Tibial artery (tissue), 4 donors: ENCODE data around the gene SLC35F6.

Experiments used
- DNase-seq, 2 donors: peaks; one replicate each; pipeline ENCODE4 v3.0.0-alpha.2; 2019
- H3K27ac ChIP-seq, 2 donors: fragments of 200-600 bp; sonication (generic) in 1 of 2; 1 replicate in 1 of 2; 2 replicates in 1 of 2; pipeline ENCODE4 v1.5.1; 2018 to 2019; ENCODE audit warnings: mild to moderate bottlenecking in 1 of 2
- H3K27me3 ChIP-seq, 2 donors: fragments of 200-600 bp; sonication (generic) in 1 of 2; one replicate each; pipeline versions ENCODE4 v1.5.1 to v1.6.0; 2016 to 2019
- H3K36me3 ChIP-seq, 3 donors: fragments of 200-600 bp; sonication (generic) in 2 of 3; one replicate each; pipeline ENCODE4 v1.5.1; 2016 to 2019; ENCODE audit warnings: mild to moderate bottlenecking in 2 of 3
- H3K4me1 ChIP-seq, 4 donors: fragments of 200-600 bp; sonication (generic) in 2 of 4; 1 replicate in 3 of 4; 2 replicates in 1 of 4; pipeline ENCODE4 v1.5.1; 2016 to 2019
- H3K4me3 ChIP-seq, 2 donors: fragments of 200-600 bp; sonication (generic) in 1 of 2; 1 replicate in 1 of 2; 2 replicates in 1 of 2; pipeline ENCODE4 v1.5.1; 2018 to 2019; ENCODE audit warnings: mild to moderate bottlenecking in 2 of 2
- H3K9me3 ChIP-seq, 3 donors: fragments of 200-600 bp; sonication (generic) in 1 of 3; one replicate each; pipeline ENCODE4 v1.5.1; 2016 to 2019
- CTCF ChIP-seq, 2 experiments: fragments of 200-600 bp in 1 of 2; fragments of 450-650 bp in 1 of 2; IDR thresholded peaks; one replicate each; pipeline ENCODE4 v1.5.1; 2017 to 2019; ENCODE audit warnings: antibody characterized with exemption in 2 of 2, mild to moderate bottlenecking in 1 of 2, moderate library complexity in 1 of 2
- intact Hi-C: fragments of 100-400 bp; cut with DNase I; formaldehyde crosslinking; loops from one replicate; pipeline ENCODE4 v1.15.0; 2023; ENCODE audit warnings: low total_unique reads

Gene SLC35F6

GRCh38 chr2:26733413-26733812 is 30.7 kb upstream of the SLC35F6 start:
- Histone ChIP-seq H3K4me3 (no peak overlapping the region), H3K9me3 (no peaks in the 10 kb centered on the region), H3K27me3 (no peaks in the 10 kb centered on the region), H3K36me3 (no peaks in the 10 kb centered on the region), H3K27ac (no peak overlapping the region), H3K4me1 (no peaks in the 10 kb centered on the region)
- no peak for TF ChIP-seq CTCF (IDR thresholded peaks at IDR 0.05)
- intact Hi-C loops = no loop called here
- no peak for DNase-seq

- H3K27ac ChIP-seq = no peak overlapping the region
These were observed 29.0 kb upstream of the SLC35F6 start for GRCh38 chr2:26735097-26735496.

GRCh38 chr2:26735883-26736588 is 28.0 kb upstream of the SLC35F6 start:
- no peaks in the 10 kb centered on the region for H3K9me3 ChIP-seq
- no peaks in the 10 kb centered on the region for H3K36me3 ChIP-seq
- TF ChIP-seq CTCF (IDR thresholded peaks at IDR 0.05) = no peak
- DNase-seq = no peak
- H3K27ac ChIP-seq = no peak overlapping the region
- H3K27me3 ChIP-seq = no peaks in the 10 kb centered on the region
- H3K4me1 ChIP-seq = no peaks in the 10 kb centered on the region
- intact Hi-C loops = no loop called here
- no peak overlapping the region for H3K4me3 ChIP-seq

More at GRCh38 chr2:26735097-26735496, 29.0 kb upstream of the SLC35F6 start:
- Histone ChIP-seq H3K36me3 (no peaks in the 10 kb centered on the region), H3K4me3 (no peak overlapping the region), H3K9me3 (no peaks in the 10 kb centered on the region), H3K4me1 (no peaks in the 10 kb centered on the region), H3K27me3 (no peaks in the 10 kb centered on the region)
- DNase-seq = no peak
- intact Hi-C loops = no loop called here
- no peak for TF ChIP-seq CTCF (IDR thresholded peaks at IDR 0.05)

GRCh38 chr2:26737221-26737620 is 26.9 kb upstream of the SLC35F6 start:
- Histone ChIP-seq H3K9me3 (no peaks in the 10 kb centered on the region), H3K27me3 (no peaks in the 10 kb centered on the region), H3K4me3 (no peak overlapping the region), H3K4me1 (no peaks in the 10 kb centered on the region), H3K27ac (no peak overlapping the region), H3K36me3 (no peaks in the 10 kb centered on the region)
- intact Hi-C loops = no loop called here
- TF ChIP-seq CTCF (IDR thresholded peaks at IDR 0.05) = no peak
- no peak for DNase-seq

GRCh38 chr2:26738481-26738880 is 25.6 kb upstream of the SLC35F6 start:
- intact Hi-C loops = no loop called here
- H3K4me1 ChIP-seq = no peaks in the 10 kb centered on the region
- H3K36me3 ChIP-seq = no peaks in the 10 kb centered on the region
- no peak overlapping the region for H3K27ac ChIP-seq
- no peaks in the 10 kb centered on the region for H3K27me3 ChIP-seq
- no peak for DNase-seq
- no peaks in the 10 kb centered on the region for H3K9me3 ChIP-seq
- H3K4me3 ChIP-seq = no peak overlapping the region
- no peak for TF ChIP-seq CTCF (IDR thresholded peaks at IDR 0.05)

- Histone ChIP-seq H3K27ac (no peak overlapping the region), H3K9me3 (no peaks in the 10 kb centered on the region), H3K27me3 (no peaks in the 10 kb centered on the region), H3K4me1 (no peaks in the 10 kb centered on the region), H3K36me3 (no peaks in the 10 kb centered on the region), H3K4me3 (no peak overlapping the region)
- no peak for TF ChIP-seq CTCF (IDR thresholded peaks at IDR 0.05)
- no peak for DNase-seq
- intact Hi-C loops = no loop called here
These were observed 24.6 kb upstream of the SLC35F6 start for GRCh38 chr2:26739514-26739913.
